ENCODE data around the gene NRF1.
"Not testable (repeated sequence)": the region's sequence is repeated elsewhere in the genome, so short reads cannot be mapped to it uniquely, and the experiment has no call there.

Gene NRF1

DNA sequence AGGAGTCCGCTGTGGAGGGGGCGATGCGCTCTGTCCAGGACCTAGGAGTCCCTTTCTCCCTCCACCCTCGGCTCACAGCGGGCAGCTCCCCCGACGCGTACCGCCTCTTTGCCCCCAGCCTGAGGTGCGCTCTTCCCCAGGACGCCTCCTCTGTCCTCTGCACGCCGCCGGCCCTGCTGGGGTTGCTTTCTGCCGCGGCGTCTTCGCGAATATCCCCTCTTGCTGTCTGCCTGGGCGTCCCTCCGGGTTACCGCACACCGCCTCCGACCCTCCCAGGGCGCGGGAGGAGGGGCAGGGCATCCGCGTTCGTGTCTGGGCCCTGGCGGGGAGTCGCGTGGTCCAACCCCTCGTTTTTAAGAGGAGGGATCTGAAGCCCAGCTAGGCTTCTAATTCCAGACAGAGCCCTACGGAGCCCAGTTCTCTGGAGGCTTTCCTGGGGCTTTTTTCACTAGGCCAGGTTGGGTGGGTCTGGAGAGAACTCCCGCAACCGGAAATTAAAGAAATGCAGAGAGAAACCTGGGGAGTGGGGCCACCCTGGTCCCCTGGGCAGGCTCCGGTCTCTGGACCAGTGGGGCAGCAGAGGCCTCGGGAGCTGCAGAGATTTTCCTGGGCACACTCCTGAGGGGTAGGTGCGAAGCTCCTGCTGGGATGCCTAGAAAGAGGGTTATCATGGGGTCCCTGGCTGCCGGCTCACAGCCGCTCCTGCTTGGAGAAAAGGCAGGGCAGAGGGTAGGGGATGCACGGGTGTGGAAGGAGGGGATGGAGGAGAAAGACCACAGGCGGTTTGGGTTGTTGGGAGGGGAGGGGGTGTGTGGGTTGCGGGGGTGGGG lies 174.4 kb downstream of the NRF1 start:
- DNase-seq = no peak

- DNase-seq = no peak
These were observed 175.5 kb downstream of the NRF1 start for GRCh38 chr7:129786825-129787563.

- DNase-seq = no peak
These were observed 177.5 kb downstream of the NRF1 start for GRCh38 chr7:129789000-129789399.

DNA sequence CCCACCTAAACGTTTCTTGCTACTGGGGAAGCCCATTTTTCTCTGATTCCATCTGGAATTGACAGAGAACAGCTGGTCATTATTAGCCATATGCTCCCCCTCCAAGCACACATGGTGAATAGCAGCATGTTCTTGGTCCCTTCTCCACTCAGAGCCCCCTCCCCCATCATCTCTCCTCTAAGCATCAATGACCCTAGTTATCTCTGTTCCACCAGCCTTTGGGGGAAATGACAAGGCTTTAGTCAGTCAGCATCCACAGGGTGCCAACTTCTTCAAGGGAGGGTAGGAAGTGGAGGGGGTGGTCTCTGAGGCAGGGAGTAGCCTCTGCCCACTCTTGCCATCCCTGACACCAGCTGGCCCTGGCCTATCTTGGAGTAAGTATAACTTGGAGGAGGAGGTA lies 178.1 kb downstream of the NRF1 start:
- no peak for DNase-seq

DNA sequence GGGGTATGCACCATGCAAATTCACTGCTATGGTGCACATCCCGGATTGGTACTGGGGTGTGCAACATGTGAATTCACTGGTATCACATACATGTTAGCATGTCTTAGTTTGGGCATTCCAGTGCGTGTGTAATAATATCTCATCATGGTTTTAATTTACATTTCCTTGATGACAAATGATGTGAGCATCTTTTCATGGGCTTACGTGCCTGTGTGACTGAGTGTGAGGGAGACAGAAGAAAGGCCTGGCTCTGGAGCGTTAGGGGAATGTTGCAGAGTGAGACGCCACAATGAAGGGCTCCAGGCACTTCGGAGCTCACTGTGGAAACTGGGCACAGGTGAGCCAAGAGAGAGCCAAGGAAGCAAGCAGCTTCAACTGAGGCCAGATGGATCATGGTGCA lies 178.6 kb downstream of the NRF1 start:
- DNase-seq = no peak

GRCh38 chr7:129792721-129793120 lies 181.2 kb downstream of the NRF1 start:
- DNase-seq = no peak

DNA sequence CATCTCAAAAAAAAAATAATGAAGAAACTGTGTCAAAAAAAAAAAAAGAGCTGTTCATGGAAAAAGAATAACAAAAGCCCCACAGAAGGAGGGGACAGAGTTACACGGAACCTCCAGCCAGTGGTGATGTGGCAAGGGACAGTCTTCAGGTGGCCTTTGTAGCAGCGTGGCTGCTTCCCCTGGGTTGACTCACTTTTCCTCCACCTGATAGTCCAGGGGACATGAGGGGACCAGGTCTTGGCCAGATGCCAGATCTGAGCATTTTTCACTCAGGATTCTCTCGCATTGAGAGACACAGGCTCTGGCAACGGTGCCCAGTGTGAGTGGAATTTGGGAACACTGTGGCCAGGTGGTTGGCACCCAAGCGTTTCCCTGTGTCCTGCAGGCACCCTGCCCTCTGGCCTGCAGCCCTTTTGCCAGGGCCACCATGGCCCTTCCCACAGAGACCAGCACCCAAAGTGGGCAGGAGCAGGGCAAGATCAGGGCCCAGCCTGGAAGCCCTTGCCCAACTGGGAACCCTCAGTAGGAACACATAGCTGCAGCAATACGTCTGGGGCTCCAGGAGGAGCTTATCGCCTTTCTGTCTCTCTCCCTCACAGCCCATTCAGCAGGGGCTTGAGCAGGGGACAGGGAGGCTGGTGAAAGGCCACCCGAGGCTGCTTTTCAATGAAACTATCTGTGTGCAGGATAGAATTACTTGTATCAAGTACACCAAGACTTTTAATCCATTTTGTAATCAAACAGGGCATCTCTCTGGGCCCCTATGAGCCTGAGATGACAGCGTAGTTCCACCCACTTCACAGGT lies 182.2 kb downstream of the NRF1 start:
- DNase-seq = no peak

- DNase-seq = not testable (repeated sequence)
These were observed 182.9 kb downstream of the NRF1 start for GRCh38 chr7:129794461-129794860.

GRCh38 chr7:129796186-129796775 lies 184.8 kb downstream of the NRF1 start:
- DNase-seq = no peak

GRCh38 chr7:129797214-129797789 lies 185.8 kb downstream of the NRF1 start:
- no peak for DNase-seq

DNA sequence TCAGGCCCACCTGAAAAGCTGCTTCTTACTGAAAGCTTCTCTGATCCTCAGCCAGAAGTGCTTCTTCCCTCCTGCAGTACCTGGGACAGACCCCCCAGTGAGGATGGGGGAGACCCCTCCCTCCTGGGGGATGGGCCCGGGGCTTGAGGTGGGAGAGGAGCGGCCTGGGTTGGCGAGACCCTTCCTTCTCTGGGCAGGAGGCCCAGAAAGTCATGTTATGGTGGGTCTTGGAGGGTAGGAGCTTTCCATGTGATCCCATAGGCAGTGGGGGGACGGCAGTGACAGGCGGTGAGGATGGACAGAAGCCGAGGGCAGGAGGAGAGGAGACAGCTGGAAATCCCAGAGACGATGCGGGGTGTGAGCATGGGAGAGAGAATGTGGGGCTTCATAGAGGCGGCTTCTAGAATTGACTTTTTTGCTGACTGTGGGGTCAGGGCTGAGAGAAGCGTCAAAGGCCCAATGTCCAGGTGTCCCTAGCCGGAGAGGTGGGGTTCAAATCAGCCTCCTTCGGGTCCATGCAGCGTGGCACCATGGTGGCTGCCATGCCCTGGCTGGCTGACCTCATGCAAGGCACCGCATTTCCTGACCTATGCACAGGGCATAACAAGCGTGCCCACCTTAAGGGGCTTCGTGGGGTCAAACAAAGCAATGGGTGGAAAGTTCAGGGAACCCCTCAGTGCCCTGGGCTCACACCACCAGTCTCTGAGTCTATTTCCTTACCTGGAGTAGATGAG lies 187.3 kb downstream of the NRF1 start:
- DNase-seq = no peak

DNA sequence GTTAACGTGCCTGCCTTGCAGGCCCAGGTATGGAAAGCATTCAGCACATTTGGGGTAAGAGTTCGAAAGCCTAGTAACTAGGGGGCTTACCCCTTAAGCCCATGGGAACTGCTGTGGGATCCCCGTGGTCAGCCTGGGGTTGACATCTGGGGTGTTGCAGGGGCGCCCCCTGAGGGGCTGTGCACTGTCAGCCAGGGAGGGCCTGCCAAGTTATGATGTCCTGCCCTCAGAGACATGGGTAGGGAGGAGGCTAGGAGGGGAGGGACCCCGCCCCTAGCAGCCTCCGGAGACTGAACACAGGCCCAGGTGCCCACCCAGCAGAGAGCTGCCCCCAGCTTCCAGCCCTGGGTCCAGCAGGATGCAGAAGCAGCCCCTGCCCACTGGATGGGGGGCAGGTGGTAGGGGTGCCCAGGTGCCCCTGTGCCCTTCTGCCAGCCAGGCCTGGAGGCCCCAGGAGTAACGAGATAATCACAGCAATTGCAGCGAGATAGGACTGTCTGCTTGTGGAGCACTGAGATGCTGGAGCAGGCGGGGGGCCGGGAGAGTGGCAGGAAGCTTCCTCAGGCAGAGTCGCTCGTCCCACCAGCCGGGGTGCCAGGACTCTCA lies 187.9 kb downstream of the NRF1 start:
- DNase-seq = no peak

DNA sequence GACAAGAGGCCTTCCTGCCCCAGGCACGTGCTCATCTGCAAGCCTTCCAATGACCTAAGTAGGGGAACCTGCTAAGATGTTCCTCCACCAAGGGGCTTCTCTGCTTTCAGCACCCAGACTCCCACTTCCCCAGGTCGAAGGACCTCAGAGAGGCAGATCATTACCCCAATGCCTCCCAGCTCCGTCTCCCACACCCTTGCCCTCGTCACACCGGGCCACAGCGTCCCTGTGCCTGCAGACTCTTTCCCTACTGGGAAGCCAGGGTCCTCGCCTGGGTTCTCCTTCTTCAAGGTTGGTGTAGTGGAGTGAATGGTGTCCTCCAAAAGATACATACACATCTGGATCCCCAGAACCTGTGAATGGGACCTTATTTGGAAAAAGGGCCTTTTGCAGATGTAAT lies 189.4 kb downstream of the NRF1 start:
- DNase-seq = no peak

DNA sequence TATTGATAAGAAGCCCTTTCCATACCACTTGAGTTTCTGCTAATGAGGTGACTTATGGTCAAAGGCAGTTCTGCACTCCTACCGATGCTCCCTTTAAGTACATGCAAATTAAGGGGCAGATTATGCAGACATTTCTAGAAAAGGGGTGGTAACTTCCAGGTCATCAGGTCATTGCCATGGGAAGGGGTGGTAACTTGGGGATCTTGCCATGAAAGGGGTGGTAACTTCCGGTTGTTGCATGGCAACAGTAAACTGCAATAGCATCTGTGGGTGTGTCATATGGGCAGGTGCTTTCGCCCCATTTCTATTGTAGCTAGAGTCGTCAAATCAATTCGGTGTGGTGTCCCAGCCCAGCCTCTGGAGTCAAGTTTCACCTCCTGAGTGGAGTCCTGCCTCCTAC lies 190.4 kb downstream of the NRF1 start:
- peak; percentile 54 for DNase-seq

DNA sequence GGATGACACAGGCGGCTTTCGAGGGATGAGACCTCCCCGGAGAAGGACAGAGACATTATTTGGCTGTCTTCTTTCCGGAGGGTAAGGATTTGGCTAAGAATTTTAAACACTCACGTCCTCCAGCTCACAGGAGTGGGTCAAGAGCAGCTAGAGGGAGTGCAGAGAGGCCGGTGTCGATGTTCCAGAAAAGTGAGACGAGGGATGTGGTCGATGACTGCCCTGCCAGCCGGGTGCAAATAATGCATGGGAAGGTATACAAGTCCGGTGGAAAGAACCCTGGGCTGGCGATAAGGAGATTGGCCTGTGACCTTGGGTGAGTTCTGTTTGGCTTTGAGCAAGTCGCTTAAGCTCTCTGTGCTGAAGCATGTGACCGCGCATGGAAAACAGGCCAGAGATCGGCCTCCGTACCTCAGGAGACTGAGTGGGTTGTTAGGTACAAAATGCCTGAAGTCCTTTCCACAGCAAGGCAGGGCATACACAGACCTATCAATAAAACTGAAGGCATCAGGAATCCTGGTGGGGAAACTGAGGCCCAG lies 192.1 kb downstream of the NRF1 start:
- DNase-seq = no peak

GRCh38 chr7:129804111-129804889 lies 192.8 kb downstream of the NRF1 start:
- DNase-seq = no peak

DNA sequence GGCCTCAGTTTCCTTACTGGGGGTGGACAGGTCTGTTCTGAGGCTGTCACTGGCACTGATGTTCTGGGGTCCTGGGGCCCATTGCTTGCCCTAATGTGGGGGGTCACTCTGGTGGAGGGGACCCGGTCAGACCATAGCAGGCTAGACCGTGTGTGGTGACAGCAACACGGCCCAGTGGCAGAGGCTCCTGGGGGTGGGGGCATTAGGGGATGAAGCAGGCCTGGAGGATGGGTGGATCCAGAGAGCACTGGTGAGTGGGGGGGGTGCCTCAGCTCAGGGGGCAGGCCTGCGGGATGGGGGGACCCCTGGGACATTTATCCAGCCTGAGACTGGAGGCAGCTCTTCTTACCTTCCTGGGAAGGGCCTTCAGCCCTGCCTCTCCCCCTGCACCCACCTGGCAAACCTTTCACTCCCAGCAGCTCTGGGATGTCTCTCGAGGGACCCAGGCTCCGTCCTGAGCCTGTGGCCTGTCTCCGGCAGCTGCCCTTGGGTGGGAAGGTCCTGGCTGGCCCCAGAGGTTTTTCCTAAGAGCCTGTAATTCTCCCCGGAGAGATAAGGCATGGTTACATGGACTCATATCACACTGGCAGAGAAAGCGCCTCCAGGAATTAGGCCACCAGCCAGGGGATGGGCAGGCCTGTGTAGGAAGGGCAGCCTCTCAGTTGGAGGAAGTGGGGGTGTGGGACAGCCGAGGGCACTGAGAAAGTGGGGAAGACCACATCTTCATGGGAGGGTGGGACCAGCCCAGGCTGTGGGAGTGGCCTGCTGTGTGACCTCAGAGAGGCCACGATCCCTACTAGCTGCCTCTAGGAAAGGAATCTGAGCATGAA lies 193.6 kb downstream of the NRF1 start:
- DNase-seq = no peak

Data from NCI-H2107 (cell line).